Measurements from ENCODE around the gene ZDHHC14.

ZDHHC14 gene

DNA sequence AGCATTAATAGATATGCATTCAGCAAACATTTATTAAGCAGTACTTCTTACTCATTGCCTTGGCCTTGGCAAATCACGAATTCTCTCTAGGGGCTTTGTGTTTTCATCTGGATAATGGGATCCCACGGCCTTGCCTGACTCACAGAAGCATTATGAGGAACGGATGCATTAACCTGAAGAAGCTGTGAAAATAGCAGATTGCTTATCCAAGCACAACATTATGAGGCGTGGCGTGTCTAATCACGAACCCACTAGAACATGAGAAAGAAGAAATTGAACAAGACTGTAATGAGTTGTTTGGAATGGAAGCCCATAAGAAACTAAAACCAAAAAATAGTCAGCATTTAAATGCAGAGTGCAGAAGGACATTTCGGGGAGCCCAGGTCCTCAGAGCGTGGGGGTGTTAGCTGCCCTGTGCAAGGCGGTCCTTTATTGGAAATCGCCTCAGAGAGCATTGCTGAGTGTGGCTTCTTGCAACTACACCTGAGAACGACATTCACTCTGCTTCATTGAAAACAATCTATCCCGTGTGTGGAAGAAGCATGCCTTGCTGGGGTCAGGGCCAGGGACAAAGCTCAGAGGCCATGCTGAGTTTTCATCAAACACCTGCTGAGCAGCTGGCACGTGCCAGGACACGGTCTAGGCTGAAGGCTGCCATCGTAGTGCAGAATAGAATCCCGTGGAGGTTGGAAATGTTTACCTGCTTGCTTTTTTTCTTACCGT is 179.9 kb downstream of the ZDHHC14 start:
- TF ChIP-seq, protein P1, sequence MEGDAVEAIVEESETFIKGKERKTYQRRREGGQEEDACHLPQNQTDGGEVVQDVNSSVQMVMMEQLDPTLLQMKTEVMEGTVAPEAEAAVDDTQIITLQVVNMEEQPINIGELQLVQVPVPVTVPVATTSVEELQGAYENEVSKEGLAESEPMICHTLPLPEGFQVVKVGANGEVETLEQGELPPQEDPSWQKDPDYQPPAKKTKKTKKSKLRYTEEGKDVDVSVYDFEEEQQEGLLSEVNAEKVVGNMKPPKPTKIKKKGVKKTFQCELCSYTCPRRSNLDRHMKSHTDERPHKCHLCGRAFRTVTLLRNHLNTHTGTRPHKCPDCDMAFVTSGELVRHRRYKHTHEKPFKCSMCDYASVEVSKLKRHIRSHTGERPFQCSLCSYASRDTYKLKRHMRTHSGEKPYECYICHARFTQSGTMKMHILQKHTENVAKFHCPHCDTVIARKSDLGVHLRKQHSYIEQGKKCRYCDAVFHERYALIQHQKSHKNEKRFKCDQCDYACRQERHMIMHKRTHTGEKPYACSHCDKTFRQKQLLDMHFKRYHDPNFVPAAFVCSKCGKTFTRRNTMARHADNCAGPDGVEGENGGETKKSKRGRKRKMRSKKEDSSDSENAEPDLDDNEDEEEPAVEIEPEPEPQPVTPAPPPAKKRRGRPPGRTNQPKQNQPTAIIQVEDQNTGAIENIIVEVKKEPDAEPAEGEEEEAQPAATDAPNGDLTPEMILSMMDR (IDR thresholded peaks at IDR 0.05; ENCODE audit: insufficient read depth, low read length, poor library complexity, severe bottlenecking) = no peak
- TF ChIP-seq EZH2phosphoT487 (conservative IDR thresholded peaks at IDR 0.05; ENCODE audit: low read length) = no peak
- H3K4me2 ChIP-seq (ENCODE audit: low read depth, low read length, poor library complexity, severe bottlenecking) = peak overlapping the region; percentile 25
- no peak overlapping the region for H3K27ac ChIP-seq (ENCODE audit: low read depth, low read length)
- no peaks in the 10 kb centered on the region for H3K27me3 ChIP-seq (ENCODE audit: low read length)
- no peaks in the 10 kb centered on the region for H3K79me2 ChIP-seq (ENCODE audit: insufficient read depth, low read length)
- no peaks in the 10 kb centered on the region for H3K9me3 ChIP-seq (ENCODE audit: insufficient read depth, low read length)
- no peaks in the 10 kb centered on the region for H4K20me1 ChIP-seq (ENCODE audit: low read depth, low read length)
- no peak overlapping the region for H3K9ac ChIP-seq (ENCODE audit: low read length)
- H2AFZ ChIP-seq (ENCODE audit: low read depth, low read length, severe bottlenecking) = no peak overlapping the region
- H3K36me3 ChIP-seq (ENCODE audit: low read length) = no peaks in the 10 kb centered on the region
- H3K9me2 ChIP-seq (replicated peaks; ENCODE audit: insufficient read depth, low read length) = no peaks in the 10 kb centered on the region
- H3K4me3 ChIP-seq (ENCODE audit: insufficient read depth, low read length, poor library complexity, severe bottlenecking) = no peak overlapping the region
- H3F3A ChIP-seq (ENCODE audit: insufficient read depth) = 0 out of 2 replicates have a peak, but pooled peaks cover 6% of the 10 kb centered on the region

DNA sequence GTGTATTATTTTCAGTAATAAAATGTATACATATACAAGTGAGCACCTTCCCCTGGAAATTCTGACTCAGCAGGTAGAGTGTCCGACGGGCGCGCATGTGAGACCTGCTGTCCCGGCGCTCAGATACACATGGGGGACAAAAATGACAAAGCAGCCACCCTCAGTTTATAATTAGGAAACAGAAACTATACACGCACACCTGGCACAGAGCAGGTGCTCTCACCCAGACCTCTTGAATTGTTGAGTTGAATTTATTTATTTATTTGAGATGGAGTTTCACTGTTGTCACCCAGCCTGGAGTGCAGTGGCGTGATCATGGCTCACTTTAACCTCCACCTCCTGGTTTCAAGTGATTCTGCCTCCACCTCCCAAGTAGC is 180.4 kb downstream of the ZDHHC14 start:
- Histone ChIP-seq H3K9me3 (ENCODE audit: insufficient read depth, low read length) (no peaks in the 10 kb centered on the region), H3K79me2 (ENCODE audit: insufficient read depth, low read length) (no peaks in the 10 kb centered on the region), H3K4me2 (ENCODE audit: low read depth, low read length, poor library complexity, severe bottlenecking) (peak overlapping the region; percentile 25), H3K9me2 (replicated peaks; ENCODE audit: insufficient read depth, low read length) (no peaks in the 10 kb centered on the region), H3K36me3 (ENCODE audit: low read length) (no peaks in the 10 kb centered on the region), H3F3A (ENCODE audit: insufficient read depth) (0 out of 2 replicates have a peak, but pooled peaks cover 6% of the 10 kb centered on the region), H3K9ac (ENCODE audit: low read length) (no peak overlapping the region), H2AFZ (ENCODE audit: low read depth, low read length, severe bottlenecking) (no peak overlapping the region), H3K27me3 (ENCODE audit: low read length) (no peaks in the 10 kb centered on the region), H4K20me1 (ENCODE audit: low read depth, low read length) (no peaks in the 10 kb centered on the region), H3K4me3 (ENCODE audit: insufficient read depth, low read length, poor library complexity, severe bottlenecking) (no peak overlapping the region), H3K27ac (ENCODE audit: low read depth, low read length) (peak overlapping the region; percentile 59)
- no peak for TF ChIP-seq EZH2phosphoT487 (conservative IDR thresholded peaks at IDR 0.05; ENCODE audit: low read length)
- TF ChIP-seq, protein P1 (IDR thresholded peaks at IDR 0.05; ENCODE audit: insufficient read depth, low read length, poor library complexity, severe bottlenecking) = no peak

DNA sequence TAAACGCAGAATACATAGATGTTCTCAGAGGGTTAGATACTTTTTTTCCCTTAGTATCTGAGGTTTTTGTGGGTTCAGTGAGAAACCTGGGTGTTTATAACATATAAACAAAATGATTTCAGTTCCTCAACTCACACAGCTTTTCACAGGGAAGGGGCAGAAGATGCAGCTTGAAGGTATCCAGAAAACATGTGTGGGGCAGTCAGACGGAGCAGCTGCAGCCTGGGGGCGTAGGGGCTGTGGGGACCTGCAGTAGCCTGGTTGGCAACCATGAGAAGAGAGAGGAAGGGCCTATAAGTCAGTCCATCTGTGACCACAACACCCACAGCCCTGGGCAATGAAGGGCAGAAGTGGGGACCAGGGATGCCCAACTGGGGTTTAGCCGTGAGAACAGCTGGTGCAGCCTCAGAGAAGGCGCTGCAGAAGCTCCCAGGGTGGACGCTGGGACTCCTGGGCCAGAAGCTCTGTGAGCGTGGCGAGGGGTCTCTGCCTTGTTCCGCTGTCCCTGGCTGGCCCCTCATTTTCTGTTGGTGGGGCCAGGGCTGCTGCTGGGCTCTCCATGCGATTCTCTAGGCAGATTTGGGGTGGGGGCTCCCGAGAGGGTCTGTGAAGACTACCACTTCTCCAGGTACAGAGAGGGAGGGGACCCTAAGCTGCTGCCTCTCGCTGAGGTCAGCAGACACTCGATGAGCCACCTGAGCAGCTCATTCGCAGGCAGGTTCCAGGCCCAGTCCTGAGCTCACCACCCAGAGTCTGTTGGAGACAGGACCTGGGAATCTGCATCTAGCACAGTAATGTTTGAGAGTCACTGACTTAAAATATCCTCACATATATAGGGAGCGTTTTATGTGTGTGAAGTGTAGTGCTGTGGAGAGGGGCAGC is 181.2 kb downstream of the ZDHHC14 start:
- H3K9me2 ChIP-seq (replicated peaks; ENCODE audit: insufficient read depth, low read length) = no peaks in the 10 kb centered on the region
- H3K9me3 ChIP-seq (ENCODE audit: insufficient read depth, low read length) = no peaks in the 10 kb centered on the region
- peak overlapping the region; percentile 25 for H3K4me2 ChIP-seq (ENCODE audit: low read depth, low read length, poor library complexity, severe bottlenecking)
- no peak overlapping the region for H3K4me3 ChIP-seq (ENCODE audit: insufficient read depth, low read length, poor library complexity, severe bottlenecking)
- H3K36me3 ChIP-seq (ENCODE audit: low read length) = no peaks in the 10 kb centered on the region
- H3K79me2 ChIP-seq (ENCODE audit: insufficient read depth, low read length) = no peaks in the 10 kb centered on the region
- H3K9ac ChIP-seq (ENCODE audit: low read length) = no peak overlapping the region
- no peaks in the 10 kb centered on the region for H3K27me3 ChIP-seq (ENCODE audit: low read length)
- no peak overlapping the region for H2AFZ ChIP-seq (ENCODE audit: low read depth, low read length, severe bottlenecking)
- peak overlapping the region; percentile 59 for H3K27ac ChIP-seq (ENCODE audit: low read depth, low read length)
- 0 out of 2 replicates have a peak, but pooled peaks cover 6% of the 10 kb centered on the region for H3F3A ChIP-seq (ENCODE audit: insufficient read depth)
- TF ChIP-seq, protein P1 (IDR thresholded peaks at IDR 0.05; ENCODE audit: insufficient read depth, low read length, poor library complexity, severe bottlenecking) = no peak
- TF ChIP-seq EZH2phosphoT487 (conservative IDR thresholded peaks at IDR 0.05; ENCODE audit: low read length) = no peak
- H4K20me1 ChIP-seq (ENCODE audit: low read depth, low read length) = no peaks in the 10 kb centered on the region
